ENCODE data around the gene CYTH3. TPM values are rescaled to one million over a fixed set of nuclear protein-coding genes. Genes with fewer than 3 reads are reported as not detected.

The CYTH3 gene
- total and polyA plus RNA-seq, 9 of the 15 experiments (the other 6 are each of a cell fraction or from before 2014, with no cell fraction given), result 0.25 to 15.2 (median 11.4) TPM

- no peak overlapping the region for H3K27ac ChIP-seq (ENCODE audit: extremely low read depth, low read depth, low read length)
- no peak overlapping the region for H3K4me2 ChIP-seq (ENCODE audit: insufficient read depth, low read length)
- DNase-seq (ENCODE audit: extremely low read depth in 1 of 4, low spot score in 3 of 4) (no peak), ATAC-seq (no peak), FAIRE-seq (no peak)
- H2AFZ ChIP-seq (ENCODE audit: low read depth, low read length), result no peak overlapping the region
- H4K20me1 ChIP-seq (replicated peaks; ENCODE audit: control insufficient read depth, insufficient read depth, low read length), result 0 out of 2 replicates have a peak, but pooled peaks cover 3% of the 10 kb centered on the region
- no peak overlapping the region for H3K9ac ChIP-seq (ENCODE audit: insufficient read depth in 1 of 2, low read depth in 2 of 2, low read length in 2 of 2)
- H3K4me3 ChIP-seq, result no peak overlapping the region
- no peaks in the 10 kb centered on the region for H3K9me1 ChIP-seq (ENCODE audit: control insufficient read depth, insufficient read depth, low read length)
- ChIA-PET POLR2A (no interaction called here), CTCF (ENCODE audit: low intra/inter-chr PET ratio) (no interaction called here)
- H3K4me1 ChIP-seq (replicated peaks in 1 of 2; ENCODE audit: control insufficient read depth in 2 of 2, insufficient read depth in 2 of 2, low read length in 2 of 2), result peaks cover 7 to 19% of the 10 kb centered on the region in 2 experiments
- in situ Hi-C loops (cut with MboI) (no loop called here), intact Hi-C loops (cut with micrococcal nuclease) (no loop called here)
- H3K9me3 ChIP-seq (replicated peaks; ENCODE audit: control insufficient read depth, insufficient read depth, low read depth, low read length), result no peaks in the 10 kb centered on the region
- H3K36me3 ChIP-seq (ENCODE audit: control insufficient read depth, insufficient read depth, low read length), result peaks cover 2% of the 10 kb centered on the region; the same call in 1 of the 3 replicates
- BruUV-seq (replicated peaks), result no TSS peak
- peaks cover 65% of the 10 kb centered on the region for H3K79me2 ChIP-seq (ENCODE audit: control insufficient read depth, insufficient read depth, low read length)
- H3K27me3 ChIP-seq (ENCODE audit: control insufficient read depth in 2 of 2, insufficient read depth in 2 of 2, low read length in 2 of 2), result no peaks in the 10 kb centered on the region
- no peak for TF ChIP-seq GTF2F1 (IDR thresholded peaks at IDR 0.05; ENCODE audit: low read depth, low read length)
- no peak for TF ChIP-seq ZNF764 (CRISPR knock-in tag; IDR thresholded peaks at IDR 0.05; ENCODE audit: low read depth)
- TF ChIP-seq ZNF140 (CRISPR knock-in tag; IDR thresholded peaks at IDR 0.05), result no peak
Measured at GRCh38 chr7:6262221-6262620, 10.2 kb downstream of the CYTH3 start.

GRCh38 chr7:6261699-6262098 is 10.7 kb downstream of the CYTH3 start:
- peaks cover 2% of the 10 kb centered on the region; the same call in 1 of the 3 replicates for H3K36me3 ChIP-seq (ENCODE audit: control insufficient read depth, insufficient read depth, low read length)
- POLR2A ChIA-PET, result interaction anchor here (3.5 kb wide), 1 partner anchor 14 kb away, joined by 15 read pairs; no protein-coding TSS in a partner anchor

More at GRCh38 chr7:6261699-6262098, 10.7 kb downstream of the CYTH3 start:
- Histone ChIP-seq H2AFZ (ENCODE audit: low read depth, low read length) (no peak overlapping the region), H3K9me3 (replicated peaks; ENCODE audit: control insufficient read depth, insufficient read depth, low read depth, low read length) (no peaks in the 10 kb centered on the region), H3K79me2 (ENCODE audit: control insufficient read depth, insufficient read depth, low read length) (peaks cover 64% of the 10 kb centered on the region), H3K27me3 (ENCODE audit: control insufficient read depth in 2 of 2, insufficient read depth in 2 of 2, low read length in 2 of 2) (no peaks in the 10 kb centered on the region), H3K27ac (ENCODE audit: extremely low read depth, low read depth, low read length) (no peak overlapping the region), H4K20me1 (replicated peaks; ENCODE audit: control insufficient read depth, insufficient read depth, low read length) (0 out of 2 replicates have a peak, but pooled peaks cover 3% of the 10 kb centered on the region), H3K9me1 (ENCODE audit: control insufficient read depth, insufficient read depth, low read length) (no peaks in the 10 kb centered on the region), H3K9ac (ENCODE audit: insufficient read depth in 1 of 2, low read depth in 2 of 2, low read length in 2 of 2) (no peak overlapping the region), H3K4me3 (no peak overlapping the region), H3K4me2 (ENCODE audit: insufficient read depth, low read length) (no peak overlapping the region), H3K4me1 (replicated peaks in 1 of 2; ENCODE audit: control insufficient read depth in 2 of 2, insufficient read depth in 2 of 2, low read length in 2 of 2) (peaks cover 7 to 19% of the 10 kb centered on the region in 2 experiments)
- in situ Hi-C loops (cut with MboI) (no loop called here), intact Hi-C loops (cut with micrococcal nuclease) (no loop called here)
- CTCF ChIA-PET (ENCODE audit: low intra/inter-chr PET ratio), result no interaction called here
- ATAC-seq (no peak), FAIRE-seq (no peak), DNase-seq (ENCODE audit: extremely low read depth in 1 of 4, low spot score in 3 of 4) (no peak)
- BruUV-seq (replicated peaks), result no TSS peak
- 42% methylated on average over 2 of the region's 2 CpGs for WGBS (ENCODE audit: insufficient coverage, low coverage, missing lambda C conversion rate)
- TF ChIP-seq THRA (IDR thresholded peaks at IDR 0.05) (no peak), TFE3 (CRISPR knock-in tag; IDR thresholded peaks at IDR 0.05) (peak; percentile 86), NEUROD1 (IDR thresholded peaks at IDR 0.05; ENCODE audit: borderline replicate concordance, low read depth, low read length, partially characterized antibody) (no peak), GMEB1 (CRISPR knock-in tag; IDR thresholded peaks at IDR 0.05) (no peak), ZNF121 (CRISPR knock-in tag; conservative IDR thresholded peaks at IDR 0.05) (no peak), RAD51 (IDR thresholded peaks at IDR 0.05; ENCODE audit: borderline replicate concordance, low read depth) (no peak)

Data from K562 (cell line).